ENCODE results near the gene PATJ. TPM values are rescaled to one million over a fixed set of nuclear protein-coding genes. Genes with fewer than 3 reads are reported as not detected.

Gene PATJ
- total RNA-seq, 1 experiment from 2014 or later = 57.9 TPM

- peak; percentile 58; the same call in 1 of the 2 replicates for TF ChIP-seq CREM (CRISPR knock-in tag; IDR thresholded peaks at IDR 0.05)
- no peak for TF ChIP-seq ELF4 (CRISPR knock-in tag; IDR thresholded peaks at IDR 0.05; ENCODE audit: low read depth)
- no peak for TF ChIP-seq NR1H2 (CRISPR knock-in tag; IDR thresholded peaks at IDR 0.05)
- no peak for TF ChIP-seq JUN (CRISPR knock-in tag; IDR thresholded peaks at IDR 0.05)
- no peak for TF ChIP-seq PRDM15 (CRISPR knock-in tag; IDR thresholded peaks at IDR 0.05)
- no peak for TF ChIP-seq RORB (CRISPR knock-in tag; IDR thresholded peaks at IDR 0.05)
- TF ChIP-seq FOXP4 (CRISPR knock-in tag; IDR thresholded peaks at IDR 0.05) = no peak
- no peak for TF ChIP-seq CDX4 (CRISPR knock-in tag; IDR thresholded peaks at IDR 0.05; ENCODE audit: borderline replicate concordance)
- no peak for TF ChIP-seq ZNF396 (CRISPR knock-in tag; IDR thresholded peaks at IDR 0.05; ENCODE audit: borderline replicate concordance)
- no peak for TF ChIP-seq MYBL2 (CRISPR knock-in tag; IDR thresholded peaks at IDR 0.05)
- TF ChIP-seq GTF2I (CRISPR knock-in tag; conservative IDR thresholded peaks at IDR 0.05) = no peak
- no peak for TF ChIP-seq CTCF (IDR thresholded peaks at IDR 0.05)
- no peak; the same call in 1 of the 2 replicates for TF ChIP-seq CREB1 (CRISPR knock-in tag; IDR thresholded peaks at IDR 0.05)
- TF ChIP-seq TCF7 (CRISPR knock-in tag; IDR thresholded peaks at IDR 0.05; ENCODE audit: low read depth) = no peak
- no peak for TF ChIP-seq SOX15 (CRISPR knock-in tag; IDR thresholded peaks at IDR 0.05)
- 0 out of 2 replicates have a peak, but pooled peaks have one; percentile 18 for TF ChIP-seq ESRRA (CRISPR knock-in tag; IDR thresholded peaks at IDR 0.05; ENCODE audit: borderline replicate concordance)
- TF ChIP-seq ZNF232 (CRISPR knock-in tag; IDR thresholded peaks at IDR 0.05) = 0 out of 2 replicates have a peak, but pooled peaks have one; percentile 5
- TF ChIP-seq ZNF121 (CRISPR knock-in tag; IDR thresholded peaks at IDR 0.05) = no peak
- TF ChIP-seq NFE2L1 (CRISPR knock-in tag; IDR thresholded peaks at IDR 0.05) = no peak
- peak; percentile 97 for TF ChIP-seq NFATC4 (CRISPR knock-in tag; IDR thresholded peaks at IDR 0.05)
- peak; percentile 98 for TF ChIP-seq ZNF416 (CRISPR knock-in tag; IDR thresholded peaks at IDR 0.05)
Measured at GRCh38 chr1:62213075-62213914, 471.0 kb downstream of the PATJ start (continued).

Measured in WTC11 (cell line).